ENCODE measurements around the gene ATP5PB.

DNA sequence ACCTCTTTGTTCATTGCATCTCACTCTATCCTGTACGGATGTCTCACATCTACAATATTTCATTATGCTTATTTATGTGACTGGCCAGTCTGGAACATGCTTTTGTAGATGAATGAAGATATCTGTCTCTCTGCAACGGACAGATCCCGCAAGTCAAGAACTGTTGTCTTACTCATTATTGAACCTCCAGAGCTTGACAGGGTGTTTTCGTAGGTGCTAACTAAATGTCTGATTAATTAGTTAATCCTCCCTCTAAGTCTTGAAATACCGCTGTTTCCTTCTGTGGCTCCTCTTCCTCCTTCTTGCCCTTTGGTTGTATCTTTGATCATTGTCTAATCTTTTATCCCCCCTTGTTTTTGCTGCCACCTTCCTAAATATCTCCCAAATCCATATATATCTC lies 21.3 kb downstream of the ATP5PB start:
- TF ChIP-seq POLR2AphosphoS5 (IDR thresholded peaks at IDR 0.05; ENCODE audit: low read depth, low read length) (no peak), POLR2A (IDR thresholded peaks at IDR 0.05; ENCODE audit: low read depth, low read length) (no peak), TAF1 (IDR thresholded peaks at IDR 0.05; ENCODE audit: borderline replicate concordance, low read depth, low read length) (no peak)
